Stimulated activated CD8-positive, alpha-beta memory T cell treated with anti-CD3 and anti-CD28 coated beads, Interleukin-15, amount 100 ng/mL, for 48 hours (primary cell): ENCODE measurements around the gene CALHM5.
A peak's percentile ranks its signal among the peaks of the same experiment; 100 is the strongest.

Experiments
- DNase-seq, 2 donors: peaks; one replicate each; pipeline ENCODE4 v3.0.0-alpha.2; 2020; ENCODE audit warnings: low read depth in 2 of 2

The CALHM5 gene

GRCh38 chr6:116508527-116508926, 2.9 kb upstream of the CALHM5 start:
- DNase-seq: no peak

GRCh38 chr6:116512111-116512559, 696 bp downstream of the CALHM5 start:
- no peak for DNase-seq

GRCh38 chr6:116512734-116513133, 1.3 kb downstream of the CALHM5 start:
- DNase-seq: no peak

- no peak for DNase-seq
These were observed 1.9 kb downstream of the CALHM5 start for GRCh38 chr6:116513224-116513875.

- no peak for DNase-seq
These were observed 2.7 kb downstream of the CALHM5 start for GRCh38 chr6:116514111-116514510.

GRCh38 chr6:116515141-116515540, 3.7 kb downstream of the CALHM5 start:
- DNase-seq: no peak

GRCh38 chr6:116518621-116519368, 7.4 kb downstream of the CALHM5 start:
- no peak for DNase-seq

- no peak for DNase-seq
These were observed 11.5 kb downstream of the CALHM5 start for GRCh38 chr6:116522896-116523295.

GRCh38 chr6:116524236-116524635, 12.8 kb downstream of the CALHM5 start:
- DNase-seq: no peak

GRCh38 chr6:116528133-116528532, 16.7 kb downstream of the CALHM5 start:
- DNase-seq: no peak

- no peak for DNase-seq
These were observed 17.3 kb downstream of the CALHM5 start for GRCh38 chr6:116528780-116529179.

- no peak for DNase-seq
These were observed 18.2 kb downstream of the CALHM5 start for GRCh38 chr6:116529466-116530290.

GRCh38 chr6:116530436-116530835, 19.0 kb downstream of the CALHM5 start:
- no peak for DNase-seq

GRCh38 chr6:116531675-116532570, 20.5 kb downstream of the CALHM5 start:
- peak in 1 of 2 donors; percentile 4 for DNase-seq

GRCh38 chr6:116533233-116533957, 22.0 kb downstream of the CALHM5 start:
- DNase-seq: no peak

- no peak for DNase-seq
These were observed 23.7 kb downstream of the CALHM5 start for GRCh38 chr6:116535109-116535508.

- DNase-seq: no peak
These were observed 24.8 kb downstream of the CALHM5 start for GRCh38 chr6:116536216-116536621.

- no peak for DNase-seq
These were observed 31.0 kb downstream of the CALHM5 start for GRCh38 chr6:116542426-116542825.

- no peak for DNase-seq
These were observed 31.7 kb downstream of the CALHM5 start for GRCh38 chr6:116543149-116543548.

GRCh38 chr6:116545651-116546050, 34.2 kb downstream of the CALHM5 start, which contains the start of gene TRAPPC3L:
TRAPPC3L (minus strand) TSS chr6:116545684; CDS start chr6:116545514, 170 bp downstream.
- DNase-seq: no peak

- DNase-seq: no peak
These were observed 35.9 kb downstream of the CALHM5 start for GRCh38 chr6:116547358-116547757.
